Coronary artery (tissue), 2 donors: ENCODE measurements around the gene LOXHD1.

Source experiments
- DNase-seq: peaks from one replicate; pipeline ENCODE4 v3.0.0-alpha.2; 2017; ENCODE audit warnings: low spot score
- H3K27ac ChIP-seq, 2 donors: fragments of 200-600 bp; sonication (generic); one replicate each; pipeline ENCODE4 v1.5.1; 2016 to 2019
- H3K4me3 ChIP-seq: fragments of 200-600 bp; sonication (generic); 2 replicates; pipeline ENCODE4 v1.5.1; 2016; ENCODE audit warnings: mild to moderate bottlenecking, moderate library complexity
- CTCF ChIP-seq: fragments of 200-600 bp; sonication (generic); IDR thresholded peaks from one replicate; pipeline ENCODE4 v1.5.1; 2019; ENCODE audit warnings: antibody characterized with exemption

The LOXHD1 gene

GRCh38 chr18:46554406-46555080 lies 102.5 kb downstream of the LOXHD1 start:
- TF ChIP-seq CTCF = no peak
- no peak for DNase-seq
- Histone ChIP-seq H3K4me3 (no peak overlapping the region), H3K27ac (no peak overlapping the region)

- no peak for TF ChIP-seq CTCF
- no peak overlapping the region for H3K27ac ChIP-seq
- no peak overlapping the region for H3K4me3 ChIP-seq
- no peak for DNase-seq
These were observed 106.4 kb downstream of the LOXHD1 start for GRCh38 chr18:46550609-46551008.

GRCh38 chr18:46547520-46547919 lies 109.5 kb downstream of the LOXHD1 start:
- no peak overlapping the region for H3K27ac ChIP-seq
- DNase-seq = no peak
- no peak overlapping the region for H3K4me3 ChIP-seq
- TF ChIP-seq CTCF = no peak

GRCh38 chr18:46546111-46546640 lies 110.8 kb downstream of the LOXHD1 start:
- no peak for TF ChIP-seq CTCF
- DNase-seq = no peak
- no peak overlapping the region for H3K27ac ChIP-seq
- no peak overlapping the region for H3K4me3 ChIP-seq

GRCh38 chr18:46542545-46542944 lies 114.5 kb downstream of the LOXHD1 start:
- DNase-seq = no peak
- Histone ChIP-seq H3K27ac (no peak overlapping the region), H3K4me3 (no peak overlapping the region)
- no peak for TF ChIP-seq CTCF

- no peak for DNase-seq
- no peak overlapping the region for H3K4me3 ChIP-seq
- no peak for TF ChIP-seq CTCF
- no peak overlapping the region for H3K27ac ChIP-seq
These were observed 115.3 kb downstream of the LOXHD1 start for GRCh38 chr18:46541626-46542189.

- Histone ChIP-seq H3K27ac (no peak overlapping the region), H3K4me3 (no peak overlapping the region)
- no peak for DNase-seq
- TF ChIP-seq CTCF = no peak
These were observed 118.6 kb downstream of the LOXHD1 start for GRCh38 chr18:46538376-46538775.
